NCI-H1417 (cell line): ENCODE data around the gene VASP.

Experiments
- DNase-seq, 3 experiments: peaks; one replicate each; lab custom pipeline; 2025; lab: John Stamatoyannopoulos, UW

Gene VASP

DNA sequence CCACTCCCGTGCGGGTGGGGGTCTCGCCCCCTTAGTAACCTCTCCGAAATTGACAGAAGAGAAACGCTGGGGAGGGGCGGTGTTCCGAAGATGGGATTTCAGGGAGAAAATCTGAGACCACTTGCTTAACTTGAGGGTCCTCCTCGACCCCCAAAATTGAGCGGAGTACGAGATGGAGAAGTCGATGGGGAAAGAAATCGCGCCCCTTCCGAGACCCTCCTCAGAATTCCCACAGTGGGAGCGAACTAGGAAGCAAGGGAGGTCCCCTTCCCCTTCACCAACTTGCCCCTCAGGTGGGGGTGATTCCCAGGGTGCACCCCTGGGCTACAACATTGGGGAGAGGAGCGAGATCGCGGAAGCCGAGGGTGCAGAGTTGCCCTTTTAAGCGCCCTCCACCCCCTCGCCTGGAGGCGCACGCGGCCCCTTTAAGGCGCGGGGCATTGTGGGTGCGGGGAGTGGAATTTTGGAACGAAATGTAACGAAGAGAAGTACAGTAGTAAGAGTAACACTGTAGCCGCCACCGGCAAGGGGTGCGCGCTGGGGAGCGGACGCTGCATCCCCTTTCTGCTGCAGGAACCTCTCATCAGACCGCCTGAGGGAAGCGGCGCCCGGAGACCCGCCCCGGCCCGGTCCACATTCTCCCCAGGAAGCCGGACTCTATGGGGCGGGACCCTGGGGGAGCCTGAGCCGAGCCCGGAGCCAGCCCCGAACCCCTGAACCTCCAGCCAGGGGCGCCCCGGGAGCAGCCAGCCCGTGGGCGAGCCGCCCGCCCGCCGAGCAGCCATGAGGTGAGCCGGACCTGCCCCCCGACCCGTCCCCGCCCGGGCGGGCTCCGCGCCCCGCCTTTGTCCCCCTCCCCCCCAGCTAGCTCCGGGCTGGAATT, at the start of gene VASP:
Gene VASP (plus strand): TSS at position 491 of the 883 bp plus-strand sequence. CDS start 293 bp downstream, at position 784.
- DNase-seq = peak; percentile 73 to 82 (median 76)

- no peak for DNase-seq
Observed at GRCh38 chr19:45457776-45458175, 49.5 kb upstream of the VASP start.

DNA sequence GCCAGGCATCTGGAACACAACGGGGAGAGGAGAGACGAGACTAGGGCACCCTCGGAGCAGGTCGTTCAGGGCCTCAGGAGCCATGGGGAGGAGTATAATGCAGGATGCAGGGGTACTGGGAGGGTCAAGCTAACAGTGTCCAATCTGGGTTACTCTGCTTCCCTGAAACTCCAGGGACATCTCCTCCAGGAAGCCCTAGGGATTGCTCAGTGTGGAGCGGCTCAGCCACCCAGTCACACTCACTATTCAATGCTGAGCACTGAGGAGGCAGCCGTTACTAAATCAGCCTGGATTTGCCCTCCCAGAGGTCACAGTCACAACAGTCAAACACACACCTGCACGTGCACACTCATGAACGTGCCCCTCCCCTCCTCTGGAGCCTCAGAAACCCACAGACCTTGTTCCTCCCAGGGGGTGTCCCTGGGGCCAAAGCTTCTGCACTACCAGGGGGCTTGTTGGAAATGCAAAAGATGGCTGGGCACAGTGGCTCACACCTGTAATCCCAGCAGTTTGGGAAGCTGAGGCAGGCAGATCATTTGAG, 46.4 kb upstream of the VASP start:
- no peak for DNase-seq

GRCh38 chr19:45462174-45462573, 45.1 kb upstream of the VASP start:
- no peak for DNase-seq

- DNase-seq = no peak
Observed at GRCh38 chr19:45463241-45463640, 44.0 kb upstream of the VASP start.

- no peak for DNase-seq
Observed at GRCh38 chr19:45464274-45464673, 43.0 kb upstream of the VASP start.

DNA sequence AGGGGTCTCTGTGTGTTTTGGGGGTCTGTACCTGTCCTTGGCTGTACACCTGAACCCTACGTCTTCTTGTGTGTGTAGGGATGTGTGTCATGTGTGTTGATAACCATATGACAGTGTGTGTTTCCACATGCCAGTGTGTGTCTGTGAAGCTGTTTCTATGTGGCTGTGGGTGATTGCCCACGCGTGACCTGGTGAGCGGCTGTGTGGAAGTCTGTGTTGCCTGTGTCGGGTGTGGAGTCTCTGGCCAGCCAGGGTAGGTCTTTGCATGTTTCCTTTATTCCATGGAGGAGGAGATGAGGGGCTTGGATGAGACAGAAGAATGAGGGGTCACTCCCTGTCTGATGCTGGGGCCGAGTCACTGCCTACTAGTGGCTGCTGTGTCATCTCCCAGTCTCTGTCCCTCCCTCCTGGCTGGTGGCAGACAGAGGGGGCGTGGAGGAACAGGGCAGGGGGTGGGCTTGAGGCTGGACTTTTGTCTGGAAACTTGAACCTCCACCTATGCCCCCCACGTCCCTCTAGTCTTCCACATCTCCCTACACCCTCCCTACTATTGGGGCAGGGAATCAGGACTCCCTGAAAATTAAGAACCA, 42.3 kb upstream of the VASP start:
- DNase-seq = no peak

GRCh38 chr19:45467115-45467455, 40.2 kb upstream of the VASP start:
- no peak for DNase-seq

DNA sequence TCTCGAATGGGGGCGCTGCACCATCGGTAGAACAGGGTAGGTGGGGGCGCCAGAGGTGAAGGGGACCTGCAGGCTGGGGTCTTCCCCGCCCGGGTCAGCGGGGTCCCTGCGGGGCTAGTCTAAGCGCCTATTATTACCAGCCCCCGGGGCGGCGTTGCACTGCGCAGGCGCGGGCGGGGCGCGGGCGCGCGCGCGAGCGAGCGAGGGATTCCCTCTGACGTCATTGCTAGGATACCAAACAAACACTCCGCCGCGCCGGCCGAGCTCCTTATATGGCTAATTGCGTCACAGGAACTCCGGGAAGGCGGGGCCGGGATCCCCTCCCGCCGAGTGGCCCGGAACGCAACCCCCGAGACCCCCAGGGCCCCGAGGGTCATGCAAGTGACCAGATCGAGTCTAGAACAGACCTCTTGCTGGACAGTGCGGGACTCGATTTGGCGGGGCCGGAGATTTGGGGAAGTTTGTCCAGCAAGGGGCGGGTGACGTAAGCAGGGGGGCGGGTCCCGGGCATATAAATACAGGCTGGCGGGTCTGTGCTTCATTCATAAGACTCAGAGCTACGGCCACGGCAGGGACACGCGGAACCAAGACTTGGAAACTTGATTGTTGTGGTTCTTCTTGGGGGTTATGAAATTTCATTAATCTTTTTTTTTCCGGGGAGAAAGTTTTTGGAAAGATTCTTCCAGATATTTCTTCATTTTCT, 39.7 kb upstream of the VASP start, which contains the start of gene FOSB:
Gene FOSB (plus strand): TSS at position 541 of the 703 bp plus-strand sequence. CDS start 591 bp downstream, outside the sequence.
- peak; percentile 85 to 97 (median 95) for DNase-seq

- no peak for DNase-seq
Observed at GRCh38 chr19:45468159-45468651, 39.1 kb upstream of the VASP start.

DNA sequence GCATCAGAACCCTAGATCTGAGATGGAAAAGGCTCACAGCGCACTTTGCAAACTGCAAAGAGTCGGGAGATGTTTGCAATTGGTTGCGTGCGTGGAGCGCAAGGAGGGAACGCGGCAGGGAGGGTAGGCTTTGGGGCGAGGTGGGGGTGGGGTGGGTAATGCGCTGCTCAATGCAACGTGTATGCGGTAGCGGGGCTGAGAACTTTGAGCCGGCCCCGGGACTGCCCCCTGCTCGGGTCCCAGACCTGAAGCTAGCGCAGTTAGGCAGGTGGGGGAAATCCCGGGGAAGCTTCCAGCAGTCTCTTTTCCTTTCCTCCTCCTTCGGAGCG, 38.5 kb upstream of the VASP start:
- DNase-seq = no peak

DNA sequence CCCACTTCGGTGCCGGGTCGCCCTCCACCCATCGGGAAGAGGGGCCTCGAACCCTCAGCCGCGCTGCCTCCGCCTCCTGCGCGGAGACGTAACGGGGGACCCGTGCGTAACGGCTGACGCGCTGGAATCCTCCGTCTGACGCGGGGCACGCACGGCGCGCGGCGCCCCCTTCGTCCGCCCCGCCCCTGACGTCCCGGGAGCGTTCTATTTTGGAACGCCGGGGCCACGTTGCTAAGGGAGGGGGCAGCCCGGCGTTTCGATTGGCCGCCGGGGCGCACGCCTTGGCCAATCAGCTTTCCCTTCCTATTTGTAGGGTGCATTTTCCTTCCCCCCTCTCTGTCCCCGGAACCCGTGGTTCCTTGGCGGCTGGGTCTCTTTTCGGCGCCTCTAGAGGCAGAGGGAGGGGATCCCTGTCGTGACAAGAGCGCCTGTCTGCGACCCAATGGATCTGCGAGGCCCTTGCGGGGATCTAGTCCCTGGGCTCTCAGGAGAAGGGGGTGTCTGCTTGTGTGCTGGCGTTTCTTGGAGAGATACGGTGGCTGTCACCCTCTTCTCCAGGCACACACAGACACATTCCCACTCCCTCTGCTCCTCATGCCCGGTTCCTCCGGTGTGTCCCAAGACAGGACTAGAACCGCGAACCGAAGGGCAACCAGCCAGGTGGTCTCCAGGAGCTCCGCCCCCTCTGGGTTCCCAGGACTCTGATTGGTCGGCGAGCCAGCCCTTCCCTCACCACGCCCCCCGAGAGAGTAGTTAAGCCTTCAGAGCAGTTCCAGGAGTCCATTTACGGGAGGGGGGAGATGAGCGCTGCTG, 37.9 kb upstream of the VASP start:
- peak; percentile 84 to 97 (median 90) for DNase-seq

GRCh38 chr19:45469945-45470761, 37.1 kb upstream of the VASP start:
- no peak for DNase-seq

DNA sequence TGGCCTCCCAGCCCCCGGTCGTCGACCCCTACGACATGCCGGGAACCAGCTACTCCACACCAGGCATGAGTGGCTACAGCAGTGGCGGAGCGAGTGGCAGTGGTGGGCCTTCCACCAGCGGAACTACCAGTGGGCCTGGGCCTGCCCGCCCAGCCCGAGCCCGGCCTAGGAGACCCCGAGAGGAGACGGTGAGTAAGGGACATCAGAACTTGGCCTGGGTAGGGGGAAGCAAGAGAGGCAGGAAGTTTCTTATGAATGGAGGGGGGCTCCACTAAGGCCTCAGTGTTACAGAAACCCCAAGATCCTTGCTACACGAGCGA, 36.6 kb upstream of the VASP start:
- DNase-seq = no peak

DNA sequence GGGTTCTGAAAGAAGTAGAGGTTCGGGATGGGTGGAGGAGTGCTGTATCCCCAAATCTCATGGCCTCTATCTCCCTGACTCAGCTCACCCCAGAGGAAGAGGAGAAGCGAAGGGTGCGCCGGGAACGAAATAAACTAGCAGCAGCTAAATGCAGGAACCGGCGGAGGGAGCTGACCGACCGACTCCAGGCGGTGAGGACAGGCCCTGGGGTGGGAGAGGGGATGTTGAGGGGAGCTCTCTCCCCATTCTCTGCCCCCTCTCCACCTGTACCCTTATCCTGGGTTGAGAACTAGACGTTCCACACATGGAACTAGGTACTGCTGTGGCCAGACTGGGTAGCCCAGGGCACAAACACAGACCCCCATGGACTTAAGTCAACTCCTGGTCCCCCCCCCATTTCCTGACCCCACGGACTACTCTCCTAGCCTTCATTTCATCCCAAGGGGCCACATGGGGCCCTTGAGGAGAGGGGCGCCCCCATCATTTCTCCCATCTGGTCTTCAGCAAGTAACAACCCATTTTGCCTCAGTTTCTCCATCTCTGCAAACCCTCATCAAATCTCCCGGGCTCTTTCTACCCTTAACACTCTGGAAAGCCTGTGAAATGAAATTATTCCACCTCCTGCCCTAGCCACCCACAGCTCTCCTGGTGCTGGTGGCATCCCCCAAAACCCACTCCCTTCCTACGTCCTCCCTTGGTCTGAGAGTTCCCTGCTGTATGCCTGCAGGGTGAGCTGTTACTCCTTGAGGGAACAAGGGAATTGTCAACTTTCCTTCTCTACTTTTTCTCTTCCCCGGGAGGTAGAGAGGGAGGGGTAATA, 36.0 kb upstream of the VASP start:
- DNase-seq = no peak

DNA sequence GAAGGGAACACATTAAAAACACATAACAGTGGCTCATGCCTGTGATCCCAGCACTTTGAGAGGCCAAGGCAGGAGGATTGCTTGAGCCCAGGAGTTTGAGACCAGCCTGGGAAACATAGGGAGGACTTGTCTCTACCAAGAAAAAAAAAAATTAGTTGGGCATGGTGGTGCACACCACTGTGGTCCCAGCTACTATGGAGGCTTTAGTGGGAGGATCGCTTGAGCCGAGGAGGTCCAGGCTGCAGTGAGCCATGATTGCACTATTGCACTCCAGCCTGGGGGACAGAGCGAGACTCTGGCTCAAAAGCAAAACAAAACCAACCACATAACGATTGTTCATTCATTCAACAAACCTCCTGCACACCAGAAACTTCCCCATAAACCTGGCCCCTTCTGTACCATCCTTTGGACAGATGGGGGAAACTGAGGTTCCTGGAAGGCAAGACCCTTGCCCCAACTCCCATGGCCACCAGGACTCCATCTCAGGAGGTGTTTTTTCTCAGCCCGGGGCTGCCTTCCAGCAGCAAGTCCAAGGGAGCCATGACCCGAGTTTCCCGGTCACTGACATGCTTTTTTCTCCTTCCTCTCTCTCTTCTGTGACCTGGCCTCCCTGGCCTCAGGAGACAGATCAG, 35.2 kb upstream of the VASP start:
- no peak for DNase-seq

- no peak for DNase-seq
Observed at GRCh38 chr19:45472563-45473366, 34.5 kb upstream of the VASP start.

- no peak for DNase-seq
Observed at GRCh38 chr19:45473367-45473681, 34.0 kb upstream of the VASP start.
